NCI-H187 (cell line): ENCODE data around the gene PSTPIP1.

Experiments
- DNase-seq, 2 experiments: peaks; one replicate each; lab custom pipeline; 2025; lab: John Stamatoyannopoulos, UW

The PSTPIP1 gene

GRCh38 chr15:76998663-76999285 is 3.8 kb downstream of the PSTPIP1 start:
- DNase-seq, result no peak

- DNase-seq, result no peak
Measured at GRCh38 chr15:76999996-77000395, 5.1 kb downstream of the PSTPIP1 start.

GRCh38 chr15:77001351-77001750 is 6.4 kb downstream of the PSTPIP1 start:
- no peak for DNase-seq

- DNase-seq, result no peak
Measured at GRCh38 chr15:77001966-77002365, 7.0 kb downstream of the PSTPIP1 start.

- DNase-seq, result no peak
Measured at GRCh38 chr15:77002436-77002835, 7.5 kb downstream of the PSTPIP1 start.

GRCh38 chr15:77002954-77003912 is 8.3 kb downstream of the PSTPIP1 start:
- no peak for DNase-seq

GRCh38 chr15:77004189-77004588 is 9.3 kb downstream of the PSTPIP1 start:
- DNase-seq, result no peak

GRCh38 chr15:77009176-77009575 is 14.2 kb downstream of the PSTPIP1 start:
- no peak for DNase-seq

- no peak for DNase-seq
Measured at GRCh38 chr15:77009646-77010311, 14.9 kb downstream of the PSTPIP1 start.

- no peak for DNase-seq
Measured at GRCh38 chr15:77010312-77010686, 15.4 kb downstream of the PSTPIP1 start.

GRCh38 chr15:77010857-77011256 is 15.9 kb downstream of the PSTPIP1 start:
- DNase-seq, result no peak

GRCh38 chr15:77012117-77012712 is 17.3 kb downstream of the PSTPIP1 start:
- DNase-seq, result no peak

- no peak for DNase-seq
Measured at GRCh38 chr15:77012868-77013267, 17.9 kb downstream of the PSTPIP1 start.

- DNase-seq, result no peak
Measured at GRCh38 chr15:77013776-77014131, 18.8 kb downstream of the PSTPIP1 start.

GRCh38 chr15:77014132-77015081 is 19.5 kb downstream of the PSTPIP1 start:
- no peak for DNase-seq

GRCh38 chr15:77015646-77016320 is 20.9 kb downstream of the PSTPIP1 start:
- no peak for DNase-seq

- DNase-seq, result no peak
Measured at GRCh38 chr15:77016321-77016695, 21.4 kb downstream of the PSTPIP1 start.

GRCh38 chr15:77017091-77017660 is 22.2 kb downstream of the PSTPIP1 start:
- no peak for DNase-seq

- no peak for DNase-seq
Measured at GRCh38 chr15:77017761-77018720, 23.1 kb downstream of the PSTPIP1 start.
